NCI-H2227 (cell line): Measurements from ENCODE around the gene LGALS3.
"Not testable (repeated sequence)": the region's sequence is repeated elsewhere in the genome, so short reads cannot be mapped to it uniquely, and the experiment has no call there.

ENCODE experiments used
- DNase-seq: peaks from one replicate; lab custom pipeline; 2025; ENCODE audit not compliant: unreplicated experiment; lab: John Stamatoyannopoulos, UW

Gene LGALS3

DNA sequence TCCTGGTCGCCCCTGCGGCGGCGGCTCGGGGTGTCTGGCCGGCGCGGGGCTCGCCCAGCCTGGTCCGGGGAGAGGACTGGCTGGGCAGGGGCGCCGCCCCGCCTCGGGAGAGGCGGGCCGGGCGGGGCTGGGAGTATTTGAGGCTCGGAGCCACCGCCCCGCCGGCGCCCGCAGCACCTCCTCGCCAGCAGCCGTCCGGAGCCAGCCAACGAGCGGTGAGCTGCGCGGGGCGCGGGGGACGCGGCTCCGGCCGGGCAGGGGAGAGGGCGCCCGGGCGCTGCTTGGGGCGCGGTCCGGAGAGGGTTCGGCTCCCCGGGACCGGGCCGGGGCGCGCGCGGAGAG, at the start of gene LGALS3:
Gene LGALS3, plus strand, starts transcription at position 167 of the 342 bp plus-strand sequence. CDS start 8,122 bp downstream, outside the sequence.
- peak; percentile 34 for DNase-seq

DNA sequence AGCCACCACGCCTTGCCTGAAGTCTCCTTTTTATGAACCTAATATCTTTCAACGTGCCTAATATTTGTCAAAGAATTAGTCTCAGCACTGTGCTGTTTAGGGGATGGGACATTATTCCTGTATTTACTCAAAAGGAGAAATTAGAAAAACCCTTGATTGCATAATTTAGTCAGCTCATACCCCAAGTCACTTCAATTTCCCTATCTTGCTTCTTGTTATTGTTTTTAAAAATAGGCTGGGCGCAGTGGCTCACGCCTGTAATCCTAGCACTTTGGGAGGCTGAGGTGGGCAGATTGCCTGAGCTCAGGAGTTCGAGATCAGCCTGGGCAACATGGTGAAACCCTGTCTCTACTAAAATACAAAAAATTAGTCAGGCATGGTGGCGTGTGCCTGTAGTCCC, 49.1 kb upstream of the LGALS3 start:
- DNase-seq = not testable (repeated sequence)

DNA sequence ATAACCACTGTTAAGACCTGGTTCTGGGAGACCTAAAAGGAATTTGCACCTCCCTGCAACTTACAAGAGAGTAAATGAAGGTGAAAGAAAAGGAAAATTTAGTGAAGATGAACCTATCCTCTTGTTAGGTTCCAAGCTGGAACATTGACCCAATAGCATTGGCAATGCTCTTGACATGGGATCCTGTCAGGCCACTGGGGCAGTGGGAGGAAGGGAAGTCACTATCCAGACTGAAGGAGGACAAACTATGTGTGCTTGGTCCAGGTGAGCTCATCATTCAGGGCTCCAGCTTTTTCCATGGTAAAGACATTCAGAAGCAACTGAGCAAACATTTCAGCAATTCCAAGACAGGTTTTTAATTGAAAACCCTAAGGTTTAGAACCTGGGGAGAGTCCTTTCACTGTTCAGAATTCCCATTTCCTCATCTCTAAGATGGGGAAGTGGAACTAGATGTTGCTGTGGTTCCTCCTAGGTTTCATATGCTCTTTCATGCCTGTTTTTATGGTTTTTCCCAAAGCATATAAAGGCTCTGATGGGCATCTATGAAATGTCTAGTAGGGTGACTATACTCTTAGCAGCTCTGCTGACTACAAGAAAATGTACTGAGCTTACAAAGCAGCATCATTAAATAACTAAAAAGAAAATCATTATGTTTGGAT, 44.5 kb upstream of the LGALS3 start:
- no peak for DNase-seq

DNA sequence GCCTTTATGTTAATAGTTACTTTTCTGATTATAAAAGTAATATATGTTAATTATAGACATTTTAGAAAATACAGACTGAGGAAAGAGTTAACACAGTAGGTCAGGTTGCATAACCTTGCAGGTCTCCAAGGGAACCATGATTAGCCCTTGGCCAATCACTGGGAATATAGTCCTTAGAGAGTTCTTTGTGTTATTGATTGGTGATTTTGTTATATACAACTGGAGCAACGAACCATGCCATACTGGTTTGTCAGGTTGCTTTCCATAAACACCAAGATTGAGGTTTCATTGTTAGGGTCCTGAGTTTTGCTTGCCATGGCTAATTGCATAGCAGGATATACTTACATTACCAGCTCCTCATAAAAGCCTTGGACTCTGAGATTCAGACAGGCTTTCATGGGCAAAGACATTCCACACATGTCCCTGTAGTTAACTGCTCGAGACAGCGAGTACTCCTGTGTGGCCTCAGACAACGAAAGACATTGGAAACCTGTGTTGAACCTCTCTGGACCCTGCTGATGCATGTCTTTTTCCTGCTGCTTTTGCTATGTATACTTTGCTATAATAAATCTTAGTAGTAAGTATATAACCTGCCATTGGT, 43.9 kb upstream of the LGALS3 start:
- no peak for DNase-seq

DNA sequence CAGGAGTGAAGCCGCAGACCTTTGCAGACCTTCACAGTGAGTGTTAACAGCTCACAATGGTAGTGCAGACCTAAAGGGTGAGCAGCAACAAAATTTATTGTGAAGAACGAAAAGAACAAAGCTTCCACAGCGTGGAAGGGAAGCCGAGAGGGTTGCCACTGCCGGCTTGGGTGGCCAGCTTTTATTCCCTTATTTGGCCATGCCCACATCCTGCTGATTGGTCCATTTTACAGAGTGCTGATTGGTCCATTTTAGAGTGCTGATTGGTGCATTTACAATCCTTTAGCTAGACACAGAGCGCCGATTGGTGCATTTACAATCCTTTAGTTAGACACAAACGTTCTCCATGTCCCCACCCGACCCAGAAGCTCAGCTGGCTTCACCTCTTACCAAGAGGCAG, 42.1 kb upstream of the LGALS3 start:
- no peak for DNase-seq

DNA sequence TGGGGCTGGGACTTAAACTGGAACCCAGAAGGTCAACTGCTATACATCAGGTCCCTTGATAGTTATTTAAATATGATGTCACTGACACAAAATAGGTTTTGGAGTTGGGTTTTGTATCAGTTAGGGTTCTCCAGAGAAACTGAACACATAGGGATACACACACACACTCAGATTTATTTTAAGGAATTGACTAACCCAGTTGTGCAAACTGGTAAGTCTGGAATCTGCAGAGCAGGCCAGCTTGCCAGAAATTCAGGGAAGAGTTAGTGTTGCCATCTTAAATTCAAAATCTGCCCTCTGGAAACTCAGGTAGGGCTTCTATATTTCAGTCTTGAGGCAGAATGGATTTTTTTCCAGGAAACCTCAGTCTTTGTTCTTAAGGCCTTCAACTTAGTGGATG, 40.7 kb upstream of the LGALS3 start:
- DNase-seq = no peak

DNA sequence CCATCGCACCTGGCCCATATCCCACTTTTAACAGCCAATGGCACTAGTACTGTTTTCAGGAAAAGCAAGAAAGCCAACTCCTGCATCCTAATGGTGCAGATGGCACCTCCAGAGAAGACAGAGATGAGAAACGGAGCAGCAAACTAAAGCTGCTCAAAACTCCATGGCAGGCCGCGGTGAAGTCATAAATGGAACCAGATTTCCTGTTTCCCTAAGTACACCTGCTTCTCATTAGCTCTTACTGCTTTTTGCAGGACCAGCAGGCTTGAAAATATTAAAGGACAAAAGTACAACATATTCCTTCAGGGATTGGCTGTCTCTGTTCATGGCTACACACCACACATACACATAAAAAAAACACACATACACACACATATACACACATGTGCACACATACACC, 36.7 kb upstream of the LGALS3 start:
- no peak for DNase-seq

DNA sequence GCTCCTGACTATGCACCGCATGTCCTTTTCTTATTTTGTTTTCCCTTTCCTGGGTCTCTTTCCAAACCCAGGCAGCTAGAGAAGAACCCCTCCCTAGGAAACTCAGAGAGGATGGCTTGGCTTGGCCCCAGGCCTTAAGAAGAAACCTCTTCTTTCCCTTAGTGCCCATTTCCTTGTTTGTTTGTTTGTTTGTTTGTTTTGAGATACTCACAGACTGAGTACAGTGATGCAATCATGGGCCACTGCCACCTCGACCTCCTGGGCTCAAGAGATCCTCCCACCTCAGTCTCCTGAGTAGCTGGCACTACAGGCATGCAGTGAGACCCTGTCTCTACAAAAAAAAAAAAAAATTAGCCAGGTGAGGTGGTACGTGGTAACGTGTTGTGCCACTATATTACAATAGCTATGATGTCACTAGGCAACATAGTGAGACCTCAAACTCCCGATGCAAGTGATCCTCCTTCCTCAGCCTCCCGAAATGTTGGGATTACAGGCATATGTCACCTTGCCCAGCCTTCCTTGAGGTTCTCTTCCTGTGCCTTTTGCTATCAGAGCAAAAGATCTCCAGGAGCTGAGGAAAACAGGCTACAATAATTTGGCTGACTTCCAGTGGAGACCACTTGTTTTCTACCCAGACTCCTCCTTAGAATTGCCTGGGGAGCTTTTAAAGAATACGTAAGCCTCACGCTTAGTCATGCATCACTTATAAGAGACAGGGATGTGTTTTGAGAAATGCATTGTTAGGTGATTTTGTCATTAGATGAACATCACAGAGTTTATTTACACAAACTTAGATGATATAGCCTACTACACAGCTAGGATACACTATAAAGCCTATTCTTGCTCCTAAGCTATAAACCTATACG, 34.5 kb upstream of the LGALS3 start:
- DNase-seq = peak; percentile 22

DNA sequence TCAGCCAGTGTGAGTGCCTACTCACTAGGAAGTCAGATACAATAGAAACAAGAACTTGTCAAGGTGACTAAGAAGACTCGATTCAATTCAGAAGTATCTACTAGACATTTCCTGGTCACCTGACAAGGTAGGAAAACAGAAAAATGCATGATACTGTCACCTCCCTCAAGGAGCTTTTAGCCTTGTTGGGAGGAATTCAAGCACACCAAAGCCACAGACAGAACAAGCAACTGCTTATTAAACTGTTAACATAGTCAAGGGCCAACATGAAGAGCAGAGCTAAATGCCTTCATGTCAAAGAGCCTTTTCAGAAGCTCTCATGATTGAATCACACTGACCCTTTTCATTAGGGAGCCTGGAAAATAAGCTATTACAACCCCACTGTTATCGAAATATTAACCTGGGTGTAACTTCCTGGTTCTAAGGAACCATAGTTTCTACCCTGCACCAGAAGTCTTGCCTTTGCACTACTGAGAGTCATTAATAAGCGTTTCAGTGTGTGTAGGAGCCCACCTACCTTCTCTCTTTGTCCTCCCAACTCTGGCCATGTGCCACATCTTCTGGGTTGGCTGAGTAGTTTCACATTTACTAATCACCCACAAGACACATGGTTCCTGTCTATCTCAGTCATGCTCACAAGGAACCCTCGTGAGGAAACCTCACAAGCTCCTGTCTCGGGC, 31.0 kb upstream of the LGALS3 start:
- DNase-seq = peak; percentile 66

DNA sequence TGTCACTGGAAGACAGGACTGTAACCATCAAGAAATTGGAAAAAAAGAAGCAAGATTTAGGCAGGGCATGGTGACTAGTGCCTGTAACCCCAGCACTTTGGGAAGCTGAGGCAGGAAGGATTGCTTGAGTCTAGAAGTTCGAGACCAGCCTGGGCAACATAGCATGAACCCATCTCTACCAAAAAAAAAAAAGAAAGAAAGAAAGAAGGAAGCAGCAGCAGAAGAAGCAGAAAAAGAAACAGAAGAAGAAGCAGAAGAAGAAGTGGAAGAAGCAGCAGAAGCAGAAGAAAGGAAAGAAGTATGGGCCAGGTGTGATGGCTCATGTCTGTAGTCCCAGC, 30.5 kb upstream of the LGALS3 start:
- no peak for DNase-seq

DNA sequence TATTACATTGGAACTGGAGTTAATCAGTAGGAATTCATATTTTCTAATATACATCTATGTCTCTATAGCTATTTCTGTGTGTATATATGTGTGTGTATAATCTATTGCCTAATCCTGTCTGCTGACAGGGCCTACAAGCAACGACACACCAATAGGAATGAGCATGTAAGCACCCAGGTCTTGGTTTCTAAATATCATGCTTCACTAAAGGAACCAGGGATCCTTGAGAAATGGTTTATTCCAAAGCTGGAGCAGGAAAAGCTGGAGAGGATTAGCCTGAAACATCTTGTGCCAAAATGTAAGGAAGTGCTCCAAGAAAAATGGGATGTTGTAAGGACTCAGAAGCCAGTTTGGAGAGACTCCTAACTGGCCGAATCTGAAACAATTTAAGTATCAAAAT, 29.3 kb upstream of the LGALS3 start:
- no peak for DNase-seq

DNA sequence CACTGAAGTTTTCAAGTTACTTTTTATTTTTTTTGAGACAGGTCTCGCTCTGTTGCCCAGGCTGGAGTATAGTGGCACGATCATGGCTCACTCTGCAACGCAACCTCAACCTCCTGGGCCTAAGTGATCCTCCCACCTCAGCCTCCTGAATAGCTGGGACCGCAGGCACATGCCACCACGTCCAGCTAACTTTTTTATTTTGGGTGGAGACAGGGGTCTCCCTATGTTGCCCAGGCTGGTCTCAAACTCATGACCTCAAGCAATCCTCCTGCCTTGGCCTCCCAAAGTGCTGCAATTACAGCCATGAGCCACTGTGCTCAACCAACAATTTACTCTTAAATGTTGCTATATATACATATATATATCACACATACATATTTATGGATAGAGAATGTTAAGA, 27.4 kb upstream of the LGALS3 start:
- no peak for DNase-seq

DNA sequence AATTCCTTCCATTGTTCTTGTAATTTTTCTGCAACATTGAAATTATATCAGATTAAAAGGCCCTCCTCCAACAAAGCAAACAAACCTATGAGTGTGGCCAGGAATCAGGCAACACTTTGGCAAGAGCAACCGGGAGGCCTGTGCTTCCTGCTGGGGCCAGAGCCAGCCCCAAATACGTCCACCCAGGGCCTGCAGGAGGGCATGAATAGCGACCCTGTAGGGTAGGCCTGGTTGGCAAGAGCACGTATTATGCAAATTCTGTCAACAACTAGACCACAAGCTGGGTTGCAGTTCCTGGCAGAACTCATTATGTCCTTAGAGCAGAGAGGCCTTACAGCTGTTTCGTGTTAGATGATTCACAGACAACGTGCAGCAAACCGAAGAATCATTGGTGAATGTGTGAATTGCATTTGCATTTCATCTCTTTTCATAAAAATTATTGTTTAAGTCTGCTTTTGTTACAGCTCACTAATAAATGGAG, 26.9 kb upstream of the LGALS3 start:
- peak; percentile 61 for DNase-seq

DNA sequence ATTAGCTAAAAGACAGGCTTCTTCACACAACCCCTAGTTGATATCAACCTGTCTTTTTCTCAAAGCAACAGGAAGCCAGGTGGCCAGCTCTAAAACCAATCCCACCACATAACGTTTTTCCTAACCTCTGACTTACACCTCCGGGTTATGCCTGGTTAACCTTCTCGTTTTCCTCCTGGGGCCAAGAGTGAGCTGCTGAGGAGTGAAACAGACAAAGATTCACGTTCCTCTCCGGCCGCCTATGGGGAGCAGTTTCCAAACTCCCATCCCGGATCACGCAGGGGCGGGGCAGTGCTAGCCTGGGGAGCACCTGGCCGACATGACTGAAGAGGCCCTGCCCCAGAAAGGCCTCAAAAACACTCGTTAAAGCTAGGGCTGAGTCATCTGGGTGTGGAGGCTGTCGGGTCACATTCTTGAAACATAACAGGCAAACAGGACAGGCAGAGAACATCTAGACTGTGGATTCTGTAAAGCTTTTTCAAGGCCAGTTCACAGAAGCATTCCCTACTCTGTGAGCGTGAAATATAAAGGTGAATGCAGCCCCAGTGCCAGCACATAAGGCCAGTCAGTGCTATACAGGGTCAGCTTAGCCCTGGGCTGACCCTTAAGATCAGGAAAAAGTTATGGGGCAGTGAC, 25.9 kb upstream of the LGALS3 start:
- DNase-seq = no peak

DNA sequence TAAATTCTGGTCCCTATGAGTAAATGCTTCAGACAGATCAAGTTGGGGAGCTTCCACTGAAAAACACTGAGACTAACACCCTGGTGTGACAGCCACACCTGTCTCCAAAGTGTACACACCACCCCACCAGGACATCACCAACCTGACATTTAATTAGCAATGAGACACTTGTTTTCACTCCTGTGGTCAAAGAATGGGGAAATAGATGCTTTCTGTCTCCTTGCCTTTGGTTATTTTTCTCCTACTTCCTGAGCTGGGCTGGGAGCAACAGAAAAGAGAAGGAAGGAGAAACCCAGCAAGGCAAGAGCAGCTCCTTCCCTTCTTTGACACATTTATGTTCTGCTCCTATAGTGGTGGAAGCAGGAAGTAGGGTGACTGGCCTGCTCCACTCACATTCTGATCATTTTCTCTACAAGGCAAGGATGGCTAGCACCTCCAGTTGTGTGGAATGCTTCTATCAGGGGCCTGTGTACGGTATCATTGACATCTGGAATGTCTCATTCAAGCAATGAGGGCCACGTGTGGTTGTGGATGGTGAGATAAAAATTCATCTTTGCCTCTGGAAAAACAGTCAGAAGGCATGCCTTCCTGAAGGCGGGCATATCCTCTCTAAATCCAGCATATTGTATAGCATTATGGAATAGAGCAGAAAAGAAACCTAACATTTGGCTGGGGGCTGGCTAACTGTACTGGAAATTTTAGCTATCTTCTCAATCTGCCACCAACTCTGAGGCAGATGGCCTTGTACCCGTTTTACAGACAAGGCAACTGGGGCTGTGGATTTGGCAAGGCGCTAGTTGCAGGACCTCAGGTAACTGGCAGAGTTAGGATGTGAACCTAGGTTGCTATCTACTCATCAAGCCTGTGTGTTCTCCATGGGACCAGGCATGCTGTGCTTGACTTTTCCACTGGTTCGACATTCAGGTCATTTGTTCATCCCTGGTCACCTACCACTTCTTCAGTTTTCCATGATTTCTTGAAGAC, 24.8 kb upstream of the LGALS3 start:
- DNase-seq = no peak

DNA sequence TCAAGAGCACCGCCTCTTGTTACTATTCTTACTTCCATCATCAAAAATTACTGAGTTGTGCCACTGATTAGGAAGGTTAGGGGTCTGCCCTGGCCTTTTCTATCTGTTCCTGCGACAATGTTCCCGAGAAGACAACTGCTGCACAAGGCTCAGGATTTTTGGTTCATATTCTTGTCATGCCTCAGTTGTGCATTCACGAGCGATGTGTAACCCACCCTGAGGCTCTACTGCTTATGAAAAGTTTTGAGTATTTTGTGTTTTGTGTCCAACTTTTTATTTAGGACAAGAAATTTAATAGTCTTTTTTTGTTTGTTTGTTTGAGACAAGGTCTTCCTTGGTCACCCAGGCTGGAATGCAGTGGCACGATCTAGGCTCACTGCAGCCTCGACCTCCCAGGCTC, 23.1 kb upstream of the LGALS3 start:
- DNase-seq = no peak

DNA sequence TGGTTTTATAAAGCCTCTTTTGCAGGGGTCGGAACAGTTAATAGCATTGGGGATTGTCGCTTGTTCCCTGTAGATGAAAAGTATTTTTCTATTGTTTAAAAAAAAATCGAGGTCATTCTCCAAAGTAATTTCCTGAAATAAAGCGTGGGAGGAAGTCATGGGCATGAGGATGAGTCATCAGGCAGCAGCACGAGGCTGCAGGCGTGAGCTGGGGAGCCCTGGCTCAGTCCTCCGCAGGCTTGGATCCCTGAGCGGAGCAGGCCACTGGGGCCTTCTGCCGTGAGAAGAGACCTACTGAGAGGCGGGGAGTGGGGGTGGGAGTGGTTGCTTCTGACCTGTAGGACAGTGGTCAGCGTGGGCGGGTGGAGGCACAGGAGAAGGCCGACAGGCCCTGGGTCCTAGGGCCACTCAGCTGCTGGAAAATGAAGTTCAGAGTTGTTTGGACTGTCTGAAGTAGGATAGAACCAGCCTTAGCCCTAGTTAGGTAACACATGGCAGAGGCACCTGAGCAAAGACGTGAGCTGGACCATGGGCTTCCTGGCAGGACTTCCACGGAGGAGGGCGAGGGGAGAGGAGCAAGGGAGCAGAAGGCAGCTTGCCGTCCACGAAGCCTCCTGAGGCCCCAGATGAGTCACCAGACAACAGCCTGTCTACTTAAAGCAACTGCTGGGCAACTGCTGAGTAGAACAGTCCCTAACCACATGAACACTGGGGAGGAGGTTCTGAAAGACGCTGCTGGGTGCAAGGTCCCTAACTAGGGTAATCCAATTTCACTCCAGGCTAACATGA, 21.1 kb upstream of the LGALS3 start:
- peak; percentile 14 for DNase-seq

DNA sequence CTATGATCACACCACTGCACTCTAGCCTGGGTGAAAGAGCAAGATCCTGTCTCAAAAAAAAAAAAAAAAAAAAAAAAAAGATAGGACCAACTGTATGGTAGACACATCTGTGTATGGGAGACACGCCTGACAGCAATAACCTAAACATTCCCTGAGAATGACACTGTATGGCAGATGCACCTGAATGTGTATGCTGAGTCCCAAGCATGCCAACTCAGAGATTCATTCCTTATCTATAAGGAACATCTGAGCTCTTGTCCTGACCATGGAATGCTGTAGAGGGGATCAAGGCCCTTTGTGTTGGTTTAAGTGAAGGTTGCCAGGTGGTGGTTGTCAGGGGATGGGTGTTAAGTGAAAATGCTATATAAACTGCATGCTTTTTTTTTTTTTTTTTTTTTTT, 19.2 kb upstream of the LGALS3 start:
- DNase-seq = no peak

DNA sequence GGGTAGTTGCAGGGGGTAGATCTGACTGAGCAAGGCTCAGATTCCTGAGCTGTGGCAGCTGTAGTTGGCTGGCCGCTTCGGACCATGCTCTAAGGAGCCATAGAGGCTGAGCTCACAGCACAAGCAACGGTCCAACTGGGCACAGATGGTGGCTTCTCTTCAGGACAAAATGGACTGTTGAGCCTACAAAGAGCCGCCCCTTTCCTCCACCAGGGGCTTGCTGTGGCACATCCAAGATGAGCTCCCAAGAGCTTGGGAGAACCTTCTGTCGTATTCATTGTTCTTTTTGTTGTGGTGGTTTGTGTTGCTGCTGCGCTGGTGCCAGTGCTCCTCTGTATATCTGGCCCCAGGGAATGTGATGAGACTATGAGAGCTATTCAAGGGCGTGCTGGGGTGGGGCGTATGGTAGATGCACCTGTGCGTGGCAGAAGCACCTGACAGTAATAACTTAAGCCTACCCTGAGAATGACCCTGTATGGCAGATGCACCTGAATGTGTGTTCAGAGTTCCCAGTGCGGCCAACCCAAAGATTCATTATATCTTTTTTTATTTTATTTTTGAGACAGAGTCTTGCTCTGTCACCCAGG, 17.8 kb upstream of the LGALS3 start:
- DNase-seq = no peak
